Right lobe of liver (tissue), 6 donors: ENCODE results near the gene SRM. TPM values are rescaled to one million over a fixed set of nuclear protein-coding genes. Genes with fewer than 3 reads are reported as not detected.

Source experiments
- ATAC-seq, 4 donors: fragments of 200-7000 bp; cut with Tn5 transposase; one replicate each; pipeline ENCODE4 v1.9.1; 2020; ENCODE audit warnings: mild to moderate bottlenecking in 4 of 4, moderate library complexity in 4 of 4
- DNase-seq, 3 donors: peaks; one replicate each; pipeline ENCODE4 v3.0.0-alpha.2; 2020
- H3K27ac ChIP-seq, 3 donors: fragments of 200-600 bp; one replicate each; pipeline ENCODE4 v1.8.0; 2022
- H3K27me3 ChIP-seq, 2 donors: fragments of 200-600 bp; one replicate each; pipeline ENCODE4 v1.8.0; 2022
- H3K36me3 ChIP-seq, 4 donors: fragments of 200-600 bp; sonication (generic) in 1 of 4; one replicate each; pipeline versions ENCODE4 v1.5.1 to v1.8.0; 2017 to 2022; ENCODE audit warnings: control low read depth in 1 of 4
- H3K4me1 ChIP-seq, 4 donors: fragments of 200-600 bp; sonication (generic) in 1 of 4; one replicate each; pipeline versions ENCODE4 v1.5.1 to v1.8.0; 2017 to 2022; ENCODE audit warnings: control low read depth in 1 of 4
- H3K4me3 ChIP-seq, 3 donors: fragments of 200-600 bp; one replicate each; pipeline ENCODE4 v1.8.0; 2022
- H3K9me3 ChIP-seq, 4 donors: fragments of 200-600 bp; sonication (generic) in 1 of 4; one replicate each; pipeline versions ENCODE4 v1.5.1 to v1.8.0; 2017 to 2022; ENCODE audit warnings: control low read depth in 1 of 4
- CTCF ChIP-seq, 4 donors: fragments of 200-600 bp in 3 of 4; fragments of 450-650 bp in 1 of 4; IDR thresholded peaks; one replicate each; pipeline versions ENCODE4 v1.5.1 to v1.8.0; 2016 to 2022; ENCODE audit warnings: antibody characterized with exemption in 4 of 4, mild to moderate bottlenecking in 2 of 4
- POLR2A ChIP-seq: fragments of 450-650 bp; IDR thresholded peaks from one replicate; pipeline ENCODE4 v1.6.1; 2017; ENCODE audit warnings: antibody characterized with exemption, mild to moderate bottlenecking
- WGBS: methylation state at CpG from one replicate; pipeline ENCODE4 v1.1.6; 2018; ENCODE audit warnings: low coverage, low lambda C conversion rate; ENCODE audit not compliant: insufficient coverage; ENCODE audit errors: missing lambda C conversion rate; 5-methylcytosine and 5-hydroxymethylcytosine counted together
- intact Hi-C, 2 donors: fragments of 100-400 bp; cut with DNase I; formaldehyde crosslinking; loops; one replicate each; pipeline versions ENCODE4 v1.11.2 to v1.14.1; 2022
- total RNA-seq, 6 experiments: library from RNA; depleted of rRNA in 2 of 6; stranded (reverse); fragments of >200 nt in 2 of 6; fragmentation: NEBNext Ultra II Directional in 3 of 6; extraction: Animal tissue kit (Norgen Biotek cat#: 25700) in 3 of 6; gene quantifications; one replicate each; pipeline versions ENCODE4 v1.1.0 to v1.2.4, GENCODE V29; 2016 to 2023
- donor health status: DM: no; HTN: yes; CAD: no.
- donor health status: DM: no; HTN: no; CAD: no.
- donor health status: DM: no; HTN: no; CAD: no.
- donor health status: DM: no; HTN: yes; CAD: no.
- donor health status: DM: no; HTN: yes; CAD: no.

SRM gene
- total RNA-seq, 6 experiments from 2014 or later: 24.3 to 72.8 (median 31.6) TPM

GRCh38 chr1:11027316-11027715 is 32.5 kb downstream of the SRM start:
- no peak for ATAC-seq
- Histone ChIP-seq H3K4me3 (no peak overlapping the region), H3K36me3 (peaks cover 3 to 74% (median 26%) of the 10 kb centered on the region in 4 donors), H3K27ac (no peak overlapping the region), H3K27me3 (no peaks in the 10 kb centered on the region), H3K9me3 (no peaks in the 10 kb centered on the region), H3K4me1 (no peaks in the 10 kb centered on the region)
- WGBS: 64% methylated on average over 6 of the region's 6 CpGs
- no peak for DNase-seq
- intact Hi-C loops: no loop called here
- TF ChIP-seq CTCF (IDR thresholded peaks at IDR 0.05) (no peak), POLR2A (no peak)

GRCh38 chr1:11026903-11027302 is 32.9 kb downstream of the SRM start:
- H3K27ac ChIP-seq: no peak overlapping the region
- 91% methylated on average over 5 of the region's 5 CpGs for WGBS
- no peak for TF ChIP-seq CTCF (IDR thresholded peaks at IDR 0.05)
- no peak for TF ChIP-seq POLR2A

GRCh38 chr1:11026052-11026451 is 33.8 kb downstream of the SRM start:
- Histone ChIP-seq H3K4me1 (no peaks in the 10 kb centered on the region), H3K27ac (no peak overlapping the region), H3K27me3 (no peaks in the 10 kb centered on the region), H3K9me3 (no peaks in the 10 kb centered on the region), H3K4me3 (no peak overlapping the region), H3K36me3 (peaks cover 11 to 87% (median 35%) of the 10 kb centered on the region in 4 donors)
- DNase-seq (no peak), ATAC-seq (no peak)
- intact Hi-C loops: no loop called here
- TF ChIP-seq POLR2A (no peak), CTCF (IDR thresholded peaks at IDR 0.05) (no peak)
- WGBS: 44% methylated on average over 1 of the region's 1 CpG

More at GRCh38 chr1:11026903-11027302, 32.9 kb downstream of the SRM start:
- Histone ChIP-seq H3K9me3 (no peaks in the 10 kb centered on the region), H3K36me3 (peaks cover 3 to 78% (median 27%) of the 10 kb centered on the region in 4 donors), H3K4me3 (no peak overlapping the region), H3K4me1 (no peaks in the 10 kb centered on the region), H3K27me3 (no peaks in the 10 kb centered on the region)
- intact Hi-C loops: no loop called here
- no peak for ATAC-seq
- DNase-seq: no peak

- no peak for ATAC-seq
- TF ChIP-seq CTCF (IDR thresholded peaks at IDR 0.05) (no peak), POLR2A (no peak)
- Histone ChIP-seq H3K9me3 (no peaks in the 10 kb centered on the region), H3K4me1 (no peaks in the 10 kb centered on the region), H3K27me3 (no peaks in the 10 kb centered on the region), H3K36me3 (peaks cover 12 to 89% (median 36%) of the 10 kb centered on the region in 4 donors), H3K27ac (no peak overlapping the region), H3K4me3 (no peak overlapping the region)
- 67% methylated on average over 1 of the region's 1 CpG for WGBS
- no peak for DNase-seq
- intact Hi-C loops: no loop called here
Measured at GRCh38 chr1:11025618-11026017, 34.2 kb downstream of the SRM start.

GRCh38 chr1:11024874-11025203 is 35.0 kb downstream of the SRM start:
- no peak for ATAC-seq
- Histone ChIP-seq H3K4me1 (no peaks in the 10 kb centered on the region), H3K27me3 (no peaks in the 10 kb centered on the region), H3K27ac (no peak overlapping the region), H3K36me3 (peaks cover 12 to 89% (median 39%) of the 10 kb centered on the region in 4 donors), H3K9me3 (no peaks in the 10 kb centered on the region), H3K4me3 (no peak overlapping the region)
- intact Hi-C loops: no loop called here
- TF ChIP-seq CTCF (IDR thresholded peaks at IDR 0.05): no peak
- no peak for TF ChIP-seq POLR2A
- no peak for DNase-seq
- 92% methylated on average over 2 of the region's 2 CpGs for WGBS
